GM12878 (cell line): ENCODE results near the gene MOV10L1.

Source experiments
- BACH1 ChIP-seq: fragments of 450-650 bp; IDR thresholded peaks from 2 replicates; pipeline ENCODE4 v1.6.1; 2017; ENCODE audit warnings: mild to moderate bottlenecking, borderline replicate concordance
- BMI1 ChIP-seq: fragments of 450-650 bp; IDR thresholded peaks from 2 replicates; pipeline ENCODE4 v1.6.1; 2016; ENCODE audit warnings: mild to moderate bottlenecking, moderate library complexity, borderline replicate concordance
- CBX5 ChIP-seq: sonication (generic); IDR thresholded peaks from 2 replicates; pipeline ENCODE4 v1.6.1; 2016; ENCODE audit warnings: low read depth, moderate library complexity, mild to moderate bottlenecking, inconsistent platforms
- EGR1 ChIP-seq, 2 experiments: IDR thresholded peaks; 1 replicate in 1 of 2; 2 replicates in 1 of 2; pipeline ENCODE4 v1.6.1; 2011 to 2012; ENCODE audit warnings: low read depth in 2 of 2, low read length in 2 of 2, borderline replicate concordance in 1 of 2, mild to moderate bottlenecking in 1 of 2, moderate library complexity in 1 of 2
- GABPA ChIP-seq: IDR thresholded peaks from 2 replicates; pipeline ENCODE4 v1.6.1; 2014; ENCODE audit warnings: antibody characterized with exemption, low read depth, mild to moderate bottlenecking, inconsistent platforms
- JUND ChIP-seq: IDR thresholded peaks from 2 replicates; pipeline ENCODE4 v1.6.1; 2012; ENCODE audit warnings: low read depth, mild to moderate bottlenecking, low read length, improper control_type of control experiment, moderate library complexity
- PML ChIP-seq: IDR thresholded peaks from 2 replicates; pipeline ENCODE4 v1.6.1; 2012; ENCODE audit warnings: low read length, inconsistent platforms
- POLR2A ChIP-seq: IDR thresholded peaks from 2 replicates; pipeline ENCODE4 v1.6.1; 2011; ENCODE audit warnings: low read depth, mild to moderate bottlenecking, low read length
- POLR2AphosphoS5 ChIP-seq: IDR thresholded peaks from 2 replicates; pipeline ENCODE4 v1.6.1; 2011; ENCODE audit warnings: mild to moderate bottlenecking, low read length, inconsistent platforms
- RFX5 ChIP-seq: IDR thresholded peaks from 2 replicates; pipeline ENCODE4 v1.6.1; 2011; ENCODE audit warnings: low read depth, low read length, improper control_type of control experiment
- SMC3 ChIP-seq: IDR thresholded peaks from 2 replicates; pipeline ENCODE4 v1.6.1; 2011; ENCODE audit warnings: low read length, improper control_type of control experiment, borderline replicate concordance
- TF ChIP-seq, protein P1 (sequence below), 3 experiments: IDR thresholded peaks in 2 of 3; conservative IDR thresholded peaks in 1 of 3; 2 replicates each; pipeline ENCODE4 v1.5.1; 2011; ENCODE audit warnings: low read depth in 3 of 3, low read length in 3 of 3, mild to moderate bottlenecking in 3 of 3, control low read depth in 2 of 3, moderate library complexity in 2 of 3, inconsistent platforms in 1 of 3, mixed read lengths in 1 of 3; ENCODE audit not compliant: control insufficient read depth in 2 of 3, insufficient read depth in 1 of 3; ENCODE audit errors: extremely low read depth in 1 of 3
- TF ChIP-seq, protein P2 (sequence below): IDR thresholded peaks from 2 replicates; pipeline ENCODE4 v1.6.1; 2011; ENCODE audit warnings: low read depth, mild to moderate bottlenecking, low read length, moderate library complexity, borderline replicate concordance; ENCODE audit errors: extremely low read depth
- TF ChIP-seq, protein P3 (sequence below): fragments of 450-650 bp; IDR thresholded peaks from 2 replicates; pipeline ENCODE4 v1.6.1; 2018; ENCODE audit warnings: mild to moderate bottlenecking, low read depth, moderate library complexity; ENCODE audit not compliant: partially characterized antibody

DNA sequence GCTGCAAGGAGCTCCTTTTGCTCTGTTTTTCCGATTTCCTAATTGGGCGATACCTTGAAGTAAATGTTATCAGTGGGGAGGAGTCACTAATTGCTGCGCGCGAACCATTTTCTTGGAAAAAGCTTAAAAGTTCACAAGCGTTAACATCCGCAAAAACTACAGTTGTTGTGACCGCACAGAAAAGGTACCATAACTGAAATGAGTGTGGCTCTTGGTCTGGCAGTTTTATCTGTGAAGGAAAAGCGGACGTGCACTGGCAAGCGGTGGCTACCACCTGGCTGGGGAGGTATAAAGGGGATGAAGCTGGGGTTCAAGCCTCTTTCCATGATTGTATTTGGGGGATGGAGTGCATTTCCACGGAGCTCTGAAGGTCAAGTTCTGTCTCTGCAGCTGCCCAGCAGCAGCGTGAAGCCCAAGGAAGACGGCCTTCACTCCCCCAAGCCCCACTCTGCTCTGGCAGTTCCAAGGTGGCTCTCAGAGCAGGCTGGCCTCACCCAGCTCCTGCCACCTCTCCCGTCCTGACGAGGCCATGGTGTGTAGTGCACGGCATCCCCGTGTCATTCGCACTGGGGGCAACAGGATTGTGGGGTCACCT is 27.5 kb downstream of the MOV10L1 start:
- TF ChIP-seq, protein P1, sequence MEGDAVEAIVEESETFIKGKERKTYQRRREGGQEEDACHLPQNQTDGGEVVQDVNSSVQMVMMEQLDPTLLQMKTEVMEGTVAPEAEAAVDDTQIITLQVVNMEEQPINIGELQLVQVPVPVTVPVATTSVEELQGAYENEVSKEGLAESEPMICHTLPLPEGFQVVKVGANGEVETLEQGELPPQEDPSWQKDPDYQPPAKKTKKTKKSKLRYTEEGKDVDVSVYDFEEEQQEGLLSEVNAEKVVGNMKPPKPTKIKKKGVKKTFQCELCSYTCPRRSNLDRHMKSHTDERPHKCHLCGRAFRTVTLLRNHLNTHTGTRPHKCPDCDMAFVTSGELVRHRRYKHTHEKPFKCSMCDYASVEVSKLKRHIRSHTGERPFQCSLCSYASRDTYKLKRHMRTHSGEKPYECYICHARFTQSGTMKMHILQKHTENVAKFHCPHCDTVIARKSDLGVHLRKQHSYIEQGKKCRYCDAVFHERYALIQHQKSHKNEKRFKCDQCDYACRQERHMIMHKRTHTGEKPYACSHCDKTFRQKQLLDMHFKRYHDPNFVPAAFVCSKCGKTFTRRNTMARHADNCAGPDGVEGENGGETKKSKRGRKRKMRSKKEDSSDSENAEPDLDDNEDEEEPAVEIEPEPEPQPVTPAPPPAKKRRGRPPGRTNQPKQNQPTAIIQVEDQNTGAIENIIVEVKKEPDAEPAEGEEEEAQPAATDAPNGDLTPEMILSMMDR (IDR thresholded peaks at IDR 0.05 in 2 of 3, conservative IDR thresholded peaks at IDR 0.05 in 1 of 3; ENCODE audit: control insufficient read depth in 2 of 3, extremely low read depth in 1 of 3, insufficient read depth in 1 of 3, low read depth in 3 of 3, low read length in 3 of 3), result no peak
- TF ChIP-seq, protein P2, sequence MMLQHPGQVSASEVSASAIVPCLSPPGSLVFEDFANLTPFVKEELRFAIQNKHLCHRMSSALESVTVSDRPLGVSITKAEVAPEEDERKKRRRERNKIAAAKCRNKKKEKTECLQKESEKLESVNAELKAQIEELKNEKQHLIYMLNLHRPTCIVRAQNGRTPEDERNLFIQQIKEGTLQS, result no peak
- TF ChIP-seq BACH1 (no peak), RFX5 (no peak), GABPA (no peak), POLR2AphosphoS5 (no peak), CBX5 (no peak), SMC3 (no peak), PML (no peak), JUND (no peak), BMI1 (no peak), EGR1 (IDR thresholded peaks at IDR 0.05; ENCODE audit: borderline replicate concordance in 1 of 2, low read depth in 2 of 2, low read length in 2 of 2) (no peak), POLR2A (no peak)
- TF ChIP-seq, protein P3, sequence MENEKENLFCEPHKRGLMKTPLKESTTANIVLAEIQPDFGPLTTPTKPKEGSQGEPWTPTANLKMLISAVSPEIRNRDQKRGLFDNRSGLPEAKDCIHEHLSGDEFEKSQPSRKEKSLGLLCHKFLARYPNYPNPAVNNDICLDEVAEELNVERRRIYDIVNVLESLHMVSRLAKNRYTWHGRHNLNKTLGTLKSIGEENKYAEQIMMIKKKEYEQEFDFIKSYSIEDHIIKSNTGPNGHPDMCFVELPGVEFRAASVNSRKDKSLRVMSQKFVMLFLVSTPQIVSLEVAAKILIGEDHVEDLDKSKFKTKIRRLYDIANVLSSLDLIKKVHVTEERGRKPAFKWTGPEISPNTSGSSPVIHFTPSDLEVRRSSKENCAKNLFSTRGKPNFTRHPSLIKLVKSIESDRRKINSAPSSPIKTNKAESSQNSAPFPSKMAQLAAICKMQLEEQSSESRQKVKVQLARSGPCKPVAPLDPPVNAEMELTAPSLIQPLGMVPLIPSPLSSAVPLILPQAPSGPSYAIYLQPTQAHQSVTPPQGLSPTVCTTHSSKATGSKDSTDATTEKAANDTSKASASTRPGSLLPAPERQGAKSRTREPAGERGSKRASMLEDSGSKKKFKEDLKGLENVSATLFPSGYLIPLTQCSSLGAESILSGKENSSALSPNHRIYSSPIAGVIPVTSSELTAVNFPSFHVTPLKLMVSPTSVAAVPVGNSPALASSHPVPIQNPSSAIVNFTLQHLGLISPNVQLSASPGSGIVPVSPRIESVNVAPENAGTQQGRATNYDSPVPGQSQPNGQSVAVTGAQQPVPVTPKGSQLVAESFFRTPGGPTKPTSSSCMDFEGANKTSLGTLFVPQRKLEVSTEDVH, result no peak
